H9 (cell line): ENCODE results near the gene LRRC37A3. TPM values are rescaled to one million over a fixed set of nuclear protein-coding genes. Genes with fewer than 3 reads are reported as not detected.
"Not testable (repeated sequence)": the region's sequence is repeated elsewhere in the genome, so short reads cannot be mapped to it uniquely, and the experiment has no call there.

Source experiments
- DNase-seq: peaks from one replicate; pipeline ENCODE4 v3.0.0-alpha.2; 2017
- H2AFZ ChIP-seq: one replicate; pipeline ENCODE4 v1.6.1; 2013; ENCODE audit warnings: mild to moderate bottlenecking, low read length, control low read depth, moderate library complexity
- H2AK5ac ChIP-seq: 2 replicates; pipeline ENCODE4 v1.6.1; 2013; ENCODE audit warnings: low read length, control low read depth, mixed read lengths; ENCODE audit not compliant: insufficient read length
- H2BK120ac ChIP-seq: one replicate; pipeline ENCODE4 v1.6.1; 2013; ENCODE audit warnings: low read depth, mild to moderate bottlenecking, low read length, control low read depth, inconsistent platforms; ENCODE audit not compliant: poor library complexity, severe bottlenecking
- H2BK12ac ChIP-seq: 2 replicates; pipeline ENCODE4 v1.6.1; 2013; ENCODE audit warnings: low read length, control low read depth, mixed read lengths, low read depth; ENCODE audit not compliant: insufficient read length
- H2BK15ac ChIP-seq: 2 replicates; pipeline ENCODE4 v1.6.1; 2013; ENCODE audit warnings: low read depth, low read length, control low read depth
- H2BK20ac ChIP-seq: one replicate; pipeline ENCODE4 v1.6.1; 2013; ENCODE audit warnings: low read depth, mild to moderate bottlenecking, low read length, control low read depth, inconsistent platforms; ENCODE audit not compliant: poor library complexity, severe bottlenecking
- H2BK5ac ChIP-seq: 2 replicates; pipeline ENCODE4 v1.6.1; 2013; ENCODE audit warnings: low read length, control low read depth, mixed read lengths; ENCODE audit not compliant: insufficient read length
- H3K14ac ChIP-seq: 2 replicates; pipeline ENCODE4 v1.6.1; 2013; ENCODE audit warnings: low read length, control low read depth; ENCODE audit not compliant: insufficient read depth
- H3K18ac ChIP-seq: 2 replicates; pipeline ENCODE4 v1.6.1; 2013; ENCODE audit warnings: low read depth, mild to moderate bottlenecking, mixed read lengths, low read length, control low read depth; ENCODE audit not compliant: insufficient read length
- H3K23ac ChIP-seq: 2 replicates; pipeline ENCODE4 v1.6.1; 2013; ENCODE audit warnings: low read length, control low read depth, mixed read lengths, low read depth; ENCODE audit not compliant: insufficient read length
- H3K23me2 ChIP-seq: 2 replicates; pipeline ENCODE4 v1.6.1; 2013; ENCODE audit warnings: low read depth, mild to moderate bottlenecking, mixed read lengths, low read length, control low read depth; ENCODE audit not compliant: insufficient read length, poor library complexity, severe bottlenecking
- H3K27ac ChIP-seq: 2 replicates; pipeline ENCODE4 v1.5.1; 2013; ENCODE audit warnings: low read length, control low read depth, mixed read lengths, low read depth; ENCODE audit not compliant: insufficient read length
- H3K27me3 ChIP-seq: 2 replicates; pipeline ENCODE4 v1.6.1; 2013; ENCODE audit warnings: low read length, control low read depth, inconsistent platforms; ENCODE audit not compliant: insufficient read depth
- H3K4ac ChIP-seq: 2 replicates; pipeline ENCODE4 v1.6.1; 2013; ENCODE audit warnings: low read depth, mild to moderate bottlenecking, control low read depth, inconsistent platforms, low read length, moderate library complexity
- H3K4me1 ChIP-seq: 2 replicates; pipeline ENCODE4 v1.6.1; 2013; ENCODE audit warnings: low read length, control low read depth, inconsistent platforms; ENCODE audit not compliant: insufficient read depth
- H3K4me2 ChIP-seq: 2 replicates; pipeline ENCODE4 v1.6.1; 2013; ENCODE audit warnings: low read length, control low read depth, mixed read lengths; ENCODE audit not compliant: insufficient read length, insufficient read depth
- H3K56ac ChIP-seq: 2 replicates; pipeline ENCODE4 v1.6.1; 2013; ENCODE audit warnings: low read depth, mild to moderate bottlenecking, mixed read lengths, low read length, control low read depth; ENCODE audit not compliant: insufficient read length
- H3K79me1 ChIP-seq: 2 replicates; pipeline ENCODE4 v1.6.1; 2013; ENCODE audit warnings: low read depth, mild to moderate bottlenecking, moderate library complexity, low read length, control low read depth, inconsistent platforms; ENCODE audit not compliant: insufficient read depth, poor library complexity, severe bottlenecking
- H3K79me2 ChIP-seq: 2 replicates; pipeline ENCODE4 v1.6.1; 2013; ENCODE audit warnings: low read length, control low read depth, inconsistent platforms; ENCODE audit not compliant: insufficient read depth
- H3K9ac ChIP-seq: 2 replicates; pipeline ENCODE4 v1.6.1; 2013; ENCODE audit warnings: low read length, control low read depth, mixed read lengths; ENCODE audit not compliant: insufficient read length; ENCODE audit errors: extremely low read depth
- H3K9me3 ChIP-seq: one replicate; pipeline ENCODE4 v1.6.1; 2013; ENCODE audit warnings: low read depth, low read length, inconsistent platforms; ENCODE audit not compliant: control insufficient read depth
- H3T11ph ChIP-seq: one replicate; pipeline ENCODE4 v1.6.1; 2013; ENCODE audit warnings: mild to moderate bottlenecking, low read length, control low read depth, inconsistent platforms
- H4K20me1 ChIP-seq: one replicate; pipeline ENCODE4 v1.6.1; 2013; ENCODE audit not compliant: control insufficient read depth, insufficient read length, insufficient read depth
- H4K5ac ChIP-seq: 2 replicates; pipeline ENCODE4 v1.6.1; 2013; ENCODE audit warnings: low read depth, mild to moderate bottlenecking, mixed read lengths, low read length, control low read depth; ENCODE audit not compliant: insufficient read length
- H4K8ac ChIP-seq: replicated peaks from 2 replicates; pipeline ENCODE4 v1.6.1; 2013; ENCODE audit warnings: low read length, control low read depth, mixed read lengths, low read depth; ENCODE audit not compliant: insufficient read length
- H4K91ac ChIP-seq: 2 replicates; pipeline ENCODE4 v1.6.1; 2013; ENCODE audit warnings: low read depth, mild to moderate bottlenecking, moderate library complexity, mixed read lengths, low read length, control low read depth; ENCODE audit not compliant: insufficient read length
- H3K27ac Mint-ChIP-seq, 3 experiments: 2 replicates in 2 of 3; 3 replicates in 1 of 3; pipeline ENCODE4 v1.8.0; 2020 to 2021; ENCODE audit warnings: mixed read lengths in 3 of 3, mild to moderate bottlenecking in 1 of 3, moderate library complexity in 1 of 3
- H3K27me3 Mint-ChIP-seq: 2 replicates; pipeline ENCODE4 v1.8.0; 2021; ENCODE audit warnings: low read depth, mild to moderate bottlenecking, moderate library complexity, mixed read lengths
- H3K36me3 Mint-ChIP-seq, 3 experiments: 2 replicates in 2 of 3; 3 replicates in 1 of 3; pipeline ENCODE4 v1.8.0; 2020 to 2021; ENCODE audit warnings: low read depth in 3 of 3, mixed read lengths in 3 of 3; ENCODE audit not compliant: insufficient read depth in 1 of 3
- H3K4me1 Mint-ChIP-seq, 2 experiments: 2 replicates each; pipeline ENCODE4 v1.8.0; 2020; ENCODE audit warnings: mixed read lengths in 2 of 2
- H3K4me3 Mint-ChIP-seq, 2 experiments: 2 replicates in 1 of 2; 3 replicates in 1 of 2; pipeline ENCODE4 v1.8.0; 2020 to 2021; ENCODE audit warnings: mild to moderate bottlenecking in 2 of 2, mixed read lengths in 2 of 2, moderate library complexity in 1 of 2
- H3K9me3 Mint-ChIP-seq, 2 experiments: 2 replicates in 1 of 2; 3 replicates in 1 of 2; pipeline ENCODE4 v1.8.0; 2020; ENCODE audit warnings: mild to moderate bottlenecking in 2 of 2, mixed read lengths in 2 of 2, moderate library complexity in 1 of 2
- WGBS: extraction: QIAGEN DNeasy Blood & Tissue Kit; methylation state at CpG from one replicate; pipeline ENCODE4 v1.1.7; 2013; ENCODE audit warnings: missing lambda C conversion rate, low lambda C conversion rate, mixed read lengths; ENCODE audit not compliant: insufficient read length; ENCODE audit errors: extremely low coverage; 5-methylcytosine and 5-hydroxymethylcytosine counted together
- total RNA-seq: library from RNA; stranded (reverse); gene quantifications from 2 replicates; pipeline ENCODE4 v1.2.1, GENCODE V29; 2021
- TF ChIP-seq, protein P1 (sequence below): fragments of 200-600 bp; sonication (generic); conservative IDR thresholded peaks from 3 replicates; pipeline ENCODE4 v1.8.0; 2021; ENCODE audit warnings: antibody characterized with exemption, mild to moderate bottlenecking

The LRRC37A3 gene
- total RNA-seq, 1 experiment from 2014 or later, result 5.4 TPM

DNA sequence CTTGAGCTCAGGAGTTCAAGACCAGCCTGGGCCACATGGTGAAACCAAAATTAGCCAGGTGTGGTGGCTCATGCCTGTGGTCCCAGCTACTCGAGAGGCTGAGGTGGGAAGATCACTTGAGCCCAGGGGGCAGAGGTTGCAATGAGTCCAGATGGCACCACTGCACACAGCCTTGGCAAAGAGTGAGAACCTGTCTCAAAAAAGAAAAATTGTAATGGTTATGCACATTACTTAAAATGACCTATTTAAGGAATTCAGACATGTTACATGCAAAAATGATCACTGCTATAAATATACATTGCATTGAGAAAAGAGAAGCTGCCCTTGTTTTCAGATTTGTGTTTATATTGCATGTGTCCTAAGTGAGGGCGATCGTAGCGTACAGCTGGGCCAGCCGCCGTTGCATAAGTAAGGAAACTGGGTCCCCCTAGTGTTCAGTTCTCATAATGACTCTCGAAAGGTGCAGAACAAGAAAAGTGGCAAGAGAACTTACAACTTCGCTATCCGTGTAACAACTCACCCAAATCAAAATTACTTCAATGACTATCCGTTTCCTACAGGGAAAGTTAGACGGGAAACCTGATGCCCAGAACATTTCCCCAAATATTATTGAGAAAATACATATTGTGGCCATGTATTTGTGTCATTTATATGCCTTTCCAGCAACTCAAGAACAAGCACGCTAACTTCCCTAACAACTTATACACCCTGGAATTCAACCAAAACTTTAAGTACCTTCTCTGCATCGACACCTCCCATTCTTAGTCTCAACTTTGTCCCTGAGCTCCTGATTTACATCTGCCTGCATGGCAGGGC lies 42.5 kb upstream of the LRRC37A3 start:
- not testable (repeated sequence) for H2BK15ac ChIP-seq, H3K27me3 ChIP-seq, H3K36me3 Mint-ChIP-seq, H3K18ac ChIP-seq, H2AK5ac ChIP-seq, H3K79me2 ChIP-seq, H2AFZ ChIP-seq, H3K4me1 ChIP-seq, H3K23ac ChIP-seq, H4K20me1 ChIP-seq, H3K23me2 ChIP-seq, H2BK20ac ChIP-seq, H3K4ac ChIP-seq, H3K4me2 ChIP-seq, H3K4me1 Mint-ChIP-seq, H3K79me1 ChIP-seq, H3K14ac ChIP-seq, H3K27ac Mint-ChIP-seq, H4K8ac ChIP-seq, H2BK12ac ChIP-seq, H2BK120ac ChIP-seq, H3K9ac ChIP-seq, H3T11ph ChIP-seq, H2BK5ac ChIP-seq, H3K4me3 Mint-ChIP-seq, H3K9me3 ChIP-seq, H4K91ac ChIP-seq, H3K27ac ChIP-seq, H3K56ac ChIP-seq, H4K5ac ChIP-seq, H3K9me3 Mint-ChIP-seq
- TF ChIP-seq, protein P1, sequence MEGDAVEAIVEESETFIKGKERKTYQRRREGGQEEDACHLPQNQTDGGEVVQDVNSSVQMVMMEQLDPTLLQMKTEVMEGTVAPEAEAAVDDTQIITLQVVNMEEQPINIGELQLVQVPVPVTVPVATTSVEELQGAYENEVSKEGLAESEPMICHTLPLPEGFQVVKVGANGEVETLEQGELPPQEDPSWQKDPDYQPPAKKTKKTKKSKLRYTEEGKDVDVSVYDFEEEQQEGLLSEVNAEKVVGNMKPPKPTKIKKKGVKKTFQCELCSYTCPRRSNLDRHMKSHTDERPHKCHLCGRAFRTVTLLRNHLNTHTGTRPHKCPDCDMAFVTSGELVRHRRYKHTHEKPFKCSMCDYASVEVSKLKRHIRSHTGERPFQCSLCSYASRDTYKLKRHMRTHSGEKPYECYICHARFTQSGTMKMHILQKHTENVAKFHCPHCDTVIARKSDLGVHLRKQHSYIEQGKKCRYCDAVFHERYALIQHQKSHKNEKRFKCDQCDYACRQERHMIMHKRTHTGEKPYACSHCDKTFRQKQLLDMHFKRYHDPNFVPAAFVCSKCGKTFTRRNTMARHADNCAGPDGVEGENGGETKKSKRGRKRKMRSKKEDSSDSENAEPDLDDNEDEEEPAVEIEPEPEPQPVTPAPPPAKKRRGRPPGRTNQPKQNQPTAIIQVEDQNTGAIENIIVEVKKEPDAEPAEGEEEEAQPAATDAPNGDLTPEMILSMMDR, result peak; percentile 75
- WGBS, result no CpG with 5 or more reads among the region's 13 CpGs
- peaks cover 24% of the 10 kb centered on the region for H3K27me3 Mint-ChIP-seq
- DNase-seq, result peak; percentile 45
